Activated T-cell treated with anti-CD3 and anti-CD28 coated beads for 1 hour (primary cell): Measurements from ENCODE around the gene SLAMF1.
"Not testable (repeated sequence)": the region's sequence is repeated elsewhere in the genome, so short reads cannot be mapped to it uniquely, and the experiment has no call there.

Experiments
- DNase-seq: peaks from one replicate; pipeline ENCODE4 v3.0.0-alpha.2; 2020; ENCODE audit warnings: low read depth

SLAMF1 gene

GRCh38 chr1:160563230-160563629 is 83.6 kb downstream of the SLAMF1 start:
- DNase-seq = not testable (repeated sequence)

GRCh38 chr1:160562745-160563144 is 84.1 kb downstream of the SLAMF1 start:
- not testable (repeated sequence) for DNase-seq

- no peak for DNase-seq
These were observed 86.0 kb downstream of the SLAMF1 start for GRCh38 chr1:160560806-160561205.

GRCh38 chr1:160560045-160560705 is 86.7 kb downstream of the SLAMF1 start:
- no peak for DNase-seq

- DNase-seq = not testable (repeated sequence)
These were observed 87.4 kb downstream of the SLAMF1 start for GRCh38 chr1:160559437-160559836.

GRCh38 chr1:160558660-160559380 is 88.0 kb downstream of the SLAMF1 start:
- no peak for DNase-seq
